Activated CD4-positive, CD25-positive, alpha-beta regulatory T cell treated with anti-CD3 and anti-CD28 coated beads, Interleukin-2, amount 50 U/mL, for 72 hours (primary cell): Measurements from ENCODE around the gene ARHGAP28.
"Not testable (repeated sequence)": the region's sequence is repeated elsewhere in the genome, so short reads cannot be mapped to it uniquely, and the experiment has no call there.

ENCODE experiments used
- DNase-seq: peaks from one replicate; pipeline ENCODE4 v3.0.0; 2021

ARHGAP28 gene

GRCh38 chr18:6776188-6776587 is 46.7 kb downstream of the ARHGAP28 start:
- no peak for DNase-seq

GRCh38 chr18:6777509-6777908 is 48.0 kb downstream of the ARHGAP28 start:
- no peak for DNase-seq

- DNase-seq, result no peak
Measured at GRCh38 chr18:6778459-6779247, 49.1 kb downstream of the ARHGAP28 start.

GRCh38 chr18:6781142-6781714 is 51.7 kb downstream of the ARHGAP28 start:
- no peak for DNase-seq

DNA sequence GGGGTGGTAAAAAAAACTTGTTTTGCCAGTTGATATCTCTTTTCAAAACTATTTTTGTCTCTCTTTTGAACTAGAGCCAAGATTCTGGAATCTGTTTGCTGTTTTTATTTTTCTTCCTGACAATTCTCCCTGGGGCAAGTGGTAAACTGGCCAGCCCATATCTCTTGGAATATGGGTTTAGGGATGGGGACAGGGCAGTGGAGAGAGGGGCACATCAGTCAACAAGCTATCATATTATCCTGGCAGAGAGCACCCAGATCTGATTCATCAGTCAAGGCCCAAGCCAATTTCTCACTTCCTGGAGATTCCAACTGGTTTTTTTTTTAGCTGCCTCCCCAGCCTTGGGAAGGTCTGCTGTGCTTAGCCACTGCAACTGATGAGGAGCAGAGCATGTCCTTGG is 52.3 kb downstream of the ARHGAP28 start:
- DNase-seq, result no peak

DNA sequence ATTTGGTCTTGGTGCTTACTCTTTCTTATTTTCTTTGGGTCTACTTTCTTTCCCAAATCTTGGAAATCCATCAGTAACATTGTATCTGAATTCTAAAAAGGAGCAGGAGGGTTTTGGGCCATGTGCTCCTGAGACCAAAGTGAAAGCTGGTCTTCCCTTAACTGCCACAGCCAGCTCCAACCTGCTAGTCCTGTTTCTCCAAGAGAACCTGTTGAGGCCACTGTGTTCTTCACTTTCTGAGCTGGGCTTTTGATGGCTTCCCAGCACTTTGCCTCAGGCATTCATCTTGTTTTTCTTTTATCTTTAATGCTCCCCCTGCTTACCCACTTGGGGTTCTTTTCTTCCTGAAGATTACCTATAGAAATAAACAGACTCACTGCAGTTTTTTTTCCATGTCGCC is 53.3 kb downstream of the ARHGAP28 start:
- no peak for DNase-seq

DNA sequence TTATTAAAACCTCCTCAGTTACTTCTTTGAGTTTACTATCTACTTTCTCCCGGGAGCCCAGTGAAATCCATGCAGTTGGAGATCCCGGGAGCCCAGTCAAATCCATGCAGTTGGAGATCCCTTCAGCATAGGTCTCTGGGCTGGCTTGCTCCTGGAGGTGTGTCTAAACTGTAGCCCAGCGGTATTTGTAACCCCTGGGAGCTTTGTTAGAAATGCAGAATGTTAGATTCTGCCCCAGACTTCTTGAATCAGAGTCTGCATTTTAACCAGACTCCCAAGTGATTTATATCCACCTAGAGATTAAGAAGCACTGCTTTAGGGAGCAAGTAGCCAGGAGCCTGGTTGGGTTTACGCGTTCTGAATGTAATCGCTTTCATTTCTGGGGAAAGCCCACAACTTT is 54.5 kb downstream of the ARHGAP28 start:
- no peak for DNase-seq

GRCh38 chr18:6785001-6785400 is 55.5 kb downstream of the ARHGAP28 start:
- no peak for DNase-seq

GRCh38 chr18:6785411-6785810 is 55.9 kb downstream of the ARHGAP28 start:
- no peak for DNase-seq

DNA sequence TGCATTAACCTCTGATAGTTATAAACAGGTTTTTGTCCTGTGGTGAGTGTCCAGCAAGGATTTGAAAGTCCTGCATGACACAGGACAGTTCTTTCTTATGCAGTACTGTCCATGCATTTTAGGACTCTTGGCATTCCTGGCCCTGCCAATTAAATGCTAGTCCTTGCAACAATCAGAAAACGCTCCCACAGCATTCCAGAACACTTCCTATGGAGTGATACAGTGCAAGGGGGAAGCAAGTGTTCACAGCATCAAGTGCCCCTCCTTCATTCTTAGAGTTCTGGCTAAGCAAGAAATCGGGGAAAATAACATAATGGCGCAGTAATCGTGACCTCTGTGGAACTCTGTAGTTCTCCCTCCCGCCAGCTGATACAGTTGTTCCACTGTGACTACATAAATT is 62.9 kb downstream of the ARHGAP28 start:
- DNase-seq, result no peak

DNA sequence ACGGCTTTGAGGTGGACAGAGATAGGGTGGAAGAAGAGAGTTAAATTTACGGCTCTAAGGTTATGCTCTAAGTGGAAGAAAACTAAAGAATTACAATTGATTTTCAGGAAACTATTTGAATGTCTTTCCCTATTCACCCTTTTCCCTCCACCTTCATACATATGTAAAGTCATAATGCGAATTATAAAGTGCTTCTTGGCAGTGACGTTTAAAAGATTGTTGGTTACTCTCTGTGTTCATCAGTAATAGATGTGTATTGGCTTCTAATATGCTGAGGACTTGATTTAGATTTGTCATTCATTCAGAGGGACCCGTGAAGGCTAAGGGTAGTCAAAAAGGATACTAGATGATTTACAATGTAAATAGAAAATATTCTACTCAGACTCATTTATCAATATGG is 63.9 kb downstream of the ARHGAP28 start:
- DNase-seq, result no peak

DNA sequence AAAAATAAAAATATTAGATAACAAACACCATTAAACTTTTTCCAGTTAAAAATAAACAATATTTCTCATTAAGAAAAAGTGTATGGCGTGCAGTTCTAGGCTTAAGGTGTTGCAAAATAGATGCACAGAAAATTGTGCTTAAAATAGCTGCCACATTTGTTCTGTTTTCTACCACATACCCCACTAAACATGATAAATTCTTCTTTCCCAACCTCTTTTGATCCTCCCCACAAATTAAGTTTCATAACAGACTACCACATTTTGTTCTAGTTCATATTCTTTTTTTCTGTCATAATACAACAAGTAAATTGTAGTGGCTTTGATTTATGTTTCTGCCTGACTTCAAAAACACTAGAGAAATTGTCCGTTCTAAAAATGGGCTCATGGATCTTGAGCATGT is 64.5 kb downstream of the ARHGAP28 start:
- DNase-seq, result no peak

DNA sequence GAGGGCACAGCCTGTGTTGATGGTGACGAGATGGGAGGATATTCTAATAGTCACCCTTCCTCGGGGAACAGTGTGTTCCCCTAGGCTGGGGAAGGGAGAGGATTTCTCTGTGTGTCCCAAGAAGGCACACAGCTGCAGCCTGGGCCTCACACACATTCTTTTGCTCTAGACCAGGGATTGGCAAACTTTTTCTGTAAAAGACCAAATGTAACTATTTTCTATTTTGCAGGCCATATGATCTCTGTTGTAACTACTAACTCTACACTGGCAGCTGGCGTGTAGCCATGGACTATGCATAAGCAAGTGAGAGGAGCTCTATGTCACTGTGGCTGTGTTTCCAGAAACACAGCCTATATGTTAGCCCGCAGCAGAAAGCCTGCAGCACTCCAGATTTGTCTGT is 65.8 kb downstream of the ARHGAP28 start:
- no peak for DNase-seq

DNA sequence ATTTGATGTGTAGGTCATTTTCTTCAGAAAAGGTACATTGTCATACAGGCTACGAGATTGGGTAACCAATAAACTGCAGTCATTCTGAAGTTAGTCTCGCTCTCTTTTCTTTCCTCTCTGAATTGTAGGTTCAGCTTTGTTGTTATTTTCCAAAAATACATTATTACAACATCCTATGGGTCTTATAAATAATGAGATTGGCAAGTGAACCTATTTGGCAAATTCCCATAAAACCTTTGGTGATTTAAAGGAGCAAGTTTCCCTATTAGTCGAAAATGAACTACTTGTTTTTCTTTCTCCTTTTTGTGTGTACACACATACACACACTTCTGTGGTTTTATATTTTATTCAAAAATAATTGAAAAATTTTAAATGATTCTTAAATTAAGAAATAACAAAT is 67.0 kb downstream of the ARHGAP28 start:
- no peak for DNase-seq

DNA sequence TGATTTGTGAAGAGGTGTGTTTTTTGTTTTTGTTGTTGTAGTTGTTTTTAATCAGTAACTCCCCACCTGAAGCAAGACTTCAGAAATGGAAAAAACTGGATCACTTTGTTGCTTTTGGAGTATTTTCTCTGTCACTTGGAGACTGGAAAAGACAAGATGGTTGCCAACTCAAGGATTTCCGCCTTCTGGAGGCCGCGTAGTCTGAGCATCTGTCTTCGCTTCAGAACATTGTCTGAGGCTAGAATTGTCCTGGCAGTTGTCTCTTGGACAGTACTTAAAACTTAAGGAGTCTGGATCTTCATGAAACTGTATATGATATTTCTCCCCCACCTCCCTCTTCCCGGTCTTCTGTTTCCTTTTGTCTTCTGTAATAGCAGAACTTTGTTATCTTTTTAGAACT is 67.7 kb downstream of the ARHGAP28 start:
- DNase-seq, result no peak

- no peak for DNase-seq
Measured at GRCh38 chr18:6798896-6799295, 69.4 kb downstream of the ARHGAP28 start.

GRCh38 chr18:6800309-6800708 is 70.8 kb downstream of the ARHGAP28 start:
- not testable (repeated sequence) for DNase-seq

DNA sequence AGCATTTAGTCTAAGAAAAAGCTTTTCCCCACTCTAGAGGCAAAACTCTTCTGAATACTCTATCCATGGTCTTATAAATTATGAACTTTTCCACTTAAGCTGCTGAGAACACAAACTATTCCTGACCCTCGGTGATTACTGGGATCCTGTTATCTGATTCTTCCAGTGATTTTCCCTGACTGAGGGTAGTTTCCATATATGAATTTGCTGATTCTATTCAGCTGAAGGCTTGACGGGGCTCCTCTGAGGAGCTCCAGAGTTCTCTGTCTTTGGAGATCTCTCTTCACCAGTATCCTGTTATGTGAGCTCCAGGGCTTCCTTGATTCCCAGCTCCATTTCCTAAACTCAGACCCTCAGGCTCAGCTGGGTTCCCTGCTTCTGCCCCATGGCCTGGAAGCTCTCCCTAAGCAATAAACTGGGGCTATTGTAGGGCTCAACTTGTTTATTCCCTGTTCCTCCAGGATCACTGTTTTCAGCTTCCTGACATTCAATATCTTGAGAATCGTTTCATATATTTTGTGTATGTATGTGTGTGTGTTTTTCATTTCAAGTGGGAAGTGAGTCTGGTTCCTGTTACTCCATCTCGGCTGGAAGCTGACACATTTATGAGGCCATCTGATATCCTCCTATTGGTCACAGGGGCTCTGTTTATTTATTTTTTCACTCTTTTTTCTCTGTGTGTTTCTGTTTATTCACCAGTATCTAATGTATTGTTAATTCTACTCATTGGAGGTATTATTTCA is 78.2 kb downstream of the ARHGAP28 start:
- no peak for DNase-seq

- no peak for DNase-seq
Measured at GRCh38 chr18:6810191-6810590, 80.7 kb downstream of the ARHGAP28 start.

GRCh38 chr18:6811816-6812215 is 82.3 kb downstream of the ARHGAP28 start:
- no peak for DNase-seq

GRCh38 chr18:6814882-6815425 is 85.4 kb downstream of the ARHGAP28 start:
- DNase-seq, result no peak

DNA sequence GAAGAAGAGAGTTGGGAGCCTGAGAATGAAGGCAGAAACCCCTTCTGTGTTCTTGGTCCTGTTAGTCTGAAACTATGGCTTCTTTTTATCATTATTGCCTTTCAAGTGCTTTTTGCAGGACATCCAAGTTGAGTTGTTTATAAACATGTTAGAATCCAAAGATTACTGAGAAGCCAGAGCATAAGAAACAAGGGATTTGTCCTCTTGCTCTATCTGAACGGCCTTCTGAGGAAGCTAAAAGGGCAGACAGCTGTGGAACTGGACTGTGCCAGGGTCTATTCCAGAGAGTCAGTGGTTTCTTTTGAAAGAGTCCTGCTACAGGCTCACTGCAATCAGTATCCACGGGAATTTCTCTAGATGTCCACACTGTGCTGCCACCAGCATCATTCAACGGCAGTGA is 86.6 kb downstream of the ARHGAP28 start:
- DNase-seq, result no peak

GRCh38 chr18:6819332-6819731 is 89.8 kb downstream of the ARHGAP28 start:
- no peak for DNase-seq

DNA sequence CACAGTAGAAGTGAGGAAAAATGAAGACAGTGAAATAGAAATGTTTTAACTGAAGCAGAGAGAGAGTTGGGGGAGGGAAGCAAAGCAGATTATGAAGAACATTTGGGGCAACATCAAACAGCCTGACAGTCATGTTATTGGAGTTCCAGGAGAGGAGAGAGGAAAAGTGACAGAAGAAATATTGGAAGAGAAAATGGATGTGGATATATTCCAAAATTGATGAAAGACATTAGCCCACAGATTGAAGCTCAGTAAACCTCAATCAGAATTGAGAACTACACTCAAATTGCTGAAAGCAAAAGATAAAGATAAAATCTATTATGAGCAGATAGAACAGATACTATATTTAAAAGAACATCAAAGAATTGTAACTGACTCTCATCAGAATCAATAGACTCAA is 90.8 kb downstream of the ARHGAP28 start:
- no peak for DNase-seq
